ENCODE data around the gene CDH2. TPM values are rescaled to one million over a fixed set of nuclear protein-coding genes. Genes with fewer than 3 reads are reported as not detected.

CDH2 gene
- total RNA-seq, 1 donor from 2014 or later: 198 TPM

DNA sequence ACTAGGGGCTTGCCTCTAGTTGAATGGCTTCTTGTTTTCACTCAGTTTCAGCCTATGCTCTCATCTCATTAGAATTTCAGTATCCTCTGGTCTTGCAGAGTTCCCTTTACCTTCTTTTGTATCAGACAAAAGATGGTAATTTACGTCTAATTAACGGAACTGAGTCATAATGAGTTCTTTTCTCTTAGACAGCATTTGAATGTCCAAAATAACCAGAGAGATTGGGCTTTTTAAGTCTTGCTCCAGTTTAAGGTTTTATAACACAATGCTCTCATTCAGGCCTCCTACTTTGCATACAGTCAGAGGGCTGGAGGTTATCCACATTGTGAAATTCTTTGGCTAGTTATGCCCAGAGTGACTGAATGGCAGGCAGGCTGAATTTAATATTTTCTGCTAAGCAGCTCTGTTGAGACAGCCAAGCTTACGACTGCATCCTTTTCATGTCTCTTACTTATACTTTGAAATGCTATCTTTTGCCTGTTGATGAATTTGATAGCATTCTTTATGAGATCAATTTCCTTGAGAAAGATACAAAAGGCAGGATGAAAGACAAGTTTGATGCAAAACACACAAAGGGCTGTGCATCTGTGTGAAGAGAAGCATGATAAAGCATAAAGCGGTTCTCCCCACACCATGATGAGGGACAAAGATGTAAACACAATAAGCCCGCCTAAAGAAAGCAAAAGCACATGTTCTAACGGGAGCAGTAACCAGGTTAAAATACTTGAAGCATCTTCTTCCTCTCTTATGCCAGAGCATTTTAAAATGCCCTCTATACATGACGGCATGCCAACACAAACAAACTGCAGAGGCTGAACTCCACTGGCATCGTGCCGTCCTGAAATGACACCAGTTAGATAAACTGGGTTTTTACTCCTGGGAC lies 90.0 kb downstream of the CDH2 start:
- Mint-ChIP-seq H3K9me3 (ENCODE audit: low read depth) (no peaks in the 10 kb centered on the region), H3K27ac (ENCODE audit: unreplicated experiment) (peak overlapping the region; percentile 53), H3K36me3 (ENCODE audit: low read depth) (no peaks in the 10 kb centered on the region), H3K27me3 (ENCODE audit: low read depth) (no peaks in the 10 kb centered on the region), H3K4me3 (ENCODE audit: unreplicated experiment) (peak overlapping the region; percentile 11), H3K4me1 (ENCODE audit: low read depth) (peaks cover 59% of the 10 kb centered on the region)
- TF ChIP-seq CTCF (IDR thresholded peaks at IDR 0.05): no peak
- DNase-seq (ENCODE audit: low spot score): no peak

DNA sequence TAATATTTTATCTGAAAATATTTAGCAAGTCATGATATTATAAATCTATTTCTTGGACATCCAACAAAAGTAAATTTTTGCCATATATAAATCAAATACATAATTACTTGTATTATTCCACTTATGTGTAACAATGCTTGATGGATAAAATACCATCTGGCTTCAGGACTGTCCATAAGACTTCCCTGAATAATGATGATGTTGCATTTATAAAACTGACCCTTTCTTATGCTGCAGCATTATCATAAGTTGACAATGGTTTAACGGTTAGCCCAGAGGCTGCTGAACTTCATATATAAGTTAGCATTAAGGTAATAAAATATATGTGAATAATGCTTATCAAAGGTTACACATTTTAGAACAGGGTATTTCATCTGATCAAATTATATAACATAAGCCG lies 95.4 kb downstream of the CDH2 start:
- Mint-ChIP-seq H3K27ac (ENCODE audit: unreplicated experiment) (no peak overlapping the region), H3K4me1 (ENCODE audit: low read depth) (peaks cover 77% of the 10 kb centered on the region), H3K9me3 (ENCODE audit: low read depth) (no peaks in the 10 kb centered on the region), H3K36me3 (ENCODE audit: low read depth) (no peaks in the 10 kb centered on the region), H3K4me3 (ENCODE audit: unreplicated experiment) (no peak overlapping the region), H3K27me3 (ENCODE audit: low read depth) (no peaks in the 10 kb centered on the region)
- no peak for DNase-seq (ENCODE audit: low spot score)
- TF ChIP-seq CTCF (IDR thresholded peaks at IDR 0.05): no peak

DNA sequence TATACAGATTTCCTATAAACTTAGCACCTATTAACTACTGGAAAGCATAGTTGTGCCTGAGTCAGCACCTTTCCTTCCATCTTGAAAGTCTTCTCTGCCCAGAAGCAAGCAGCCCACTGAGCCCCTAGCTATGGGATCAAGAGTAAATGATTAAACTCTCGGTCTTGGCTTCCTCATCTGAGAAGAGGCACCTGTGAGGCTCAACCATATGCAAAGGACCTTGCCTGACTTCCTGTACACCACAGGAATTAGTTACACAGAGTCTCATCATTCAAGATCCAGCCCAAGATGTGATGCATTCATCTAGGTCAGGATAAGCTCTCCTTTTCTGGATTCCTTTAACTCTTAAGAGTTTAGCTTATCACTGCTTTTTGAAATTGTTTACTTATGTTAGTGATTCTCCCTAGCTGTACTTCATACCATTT lies 96.0 kb downstream of the CDH2 start:
- Mint-ChIP-seq H3K4me1 (ENCODE audit: low read depth) (peaks cover 76% of the 10 kb centered on the region), H3K9me3 (ENCODE audit: low read depth) (no peaks in the 10 kb centered on the region), H3K27ac (ENCODE audit: unreplicated experiment) (peak overlapping the region; percentile 17), H3K36me3 (ENCODE audit: low read depth) (no peaks in the 10 kb centered on the region), H3K4me3 (ENCODE audit: unreplicated experiment) (no peak overlapping the region), H3K27me3 (ENCODE audit: low read depth) (no peaks in the 10 kb centered on the region)
- TF ChIP-seq CTCF (IDR thresholded peaks at IDR 0.05): no peak
- DNase-seq (ENCODE audit: low spot score): no peak

DNA sequence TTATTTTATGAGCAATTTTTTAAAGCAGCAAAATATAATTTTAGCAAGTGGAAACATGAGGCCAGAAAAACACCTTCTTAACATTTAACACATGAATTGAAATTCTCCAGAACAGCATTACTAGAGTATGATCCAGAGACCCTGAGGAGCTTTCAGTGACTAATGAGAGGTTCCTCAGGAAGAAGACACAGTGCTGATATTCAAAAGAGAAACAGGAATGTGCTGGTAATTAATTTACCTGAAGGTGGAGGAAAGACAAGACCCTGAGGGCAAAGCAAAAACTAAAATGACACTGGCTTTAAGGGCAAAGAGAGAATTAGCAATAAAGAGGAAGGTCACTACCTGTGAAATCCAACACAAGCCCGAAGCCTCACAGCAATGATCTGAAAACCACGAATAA lies 97.0 kb downstream of the CDH2 start:
- H3K9me3 Mint-ChIP-seq (ENCODE audit: low read depth): no peaks in the 10 kb centered on the region
- no peak for TF ChIP-seq CTCF (IDR thresholded peaks at IDR 0.05)
- no peaks in the 10 kb centered on the region for H3K36me3 Mint-ChIP-seq (ENCODE audit: low read depth)
- H3K4me1 Mint-ChIP-seq (ENCODE audit: low read depth): peaks cover 80% of the 10 kb centered on the region
- DNase-seq (ENCODE audit: low spot score): no peak
- H3K27ac Mint-ChIP-seq (ENCODE audit: unreplicated experiment): no peak overlapping the region
- H3K27me3 Mint-ChIP-seq (ENCODE audit: low read depth): no peaks in the 10 kb centered on the region
- no peak overlapping the region for H3K4me3 Mint-ChIP-seq (ENCODE audit: unreplicated experiment)

DNA sequence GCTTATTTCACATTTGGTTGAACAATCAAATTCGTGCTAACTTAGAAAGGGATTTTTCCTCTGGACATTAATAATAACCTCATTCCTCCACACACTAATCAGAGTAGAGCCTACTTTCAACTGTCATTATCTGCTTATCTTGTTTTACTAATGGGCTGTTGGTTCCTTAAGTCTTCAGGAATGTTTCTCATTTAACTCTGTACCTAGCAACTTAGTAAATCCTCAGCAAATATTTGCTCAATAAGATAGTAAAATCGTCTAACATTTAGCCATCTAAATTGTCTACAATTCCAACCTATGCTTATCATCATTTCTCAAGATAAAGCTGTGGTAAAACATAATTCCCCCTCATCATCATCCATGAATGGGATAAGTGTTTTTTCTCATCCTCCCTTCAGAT lies 98.1 kb downstream of the CDH2 start:
- Mint-ChIP-seq H3K27me3 (ENCODE audit: low read depth) (no peaks in the 10 kb centered on the region), H3K9me3 (ENCODE audit: low read depth) (no peaks in the 10 kb centered on the region), H3K36me3 (ENCODE audit: low read depth) (no peaks in the 10 kb centered on the region), H3K4me3 (ENCODE audit: unreplicated experiment) (no peak overlapping the region), H3K4me1 (ENCODE audit: low read depth) (peaks cover 79% of the 10 kb centered on the region), H3K27ac (ENCODE audit: unreplicated experiment) (no peak overlapping the region)
- DNase-seq (ENCODE audit: low spot score): no peak
- no peak for TF ChIP-seq CTCF (IDR thresholded peaks at IDR 0.05)
